Endothelial cell of umbilical vein (primary cell): Measurements from ENCODE around the gene CNTNAP2. TPM values are rescaled to one million over a fixed set of nuclear protein-coding genes. Genes with fewer than 3 reads are reported as not detected.

Source experiments
- BruUV-seq: library from RNA; stranded (reverse); fragments of 400-500 nt; replicated peaks from 2 replicates; lab custom pipeline; 2021; lab: Mats Ljungman, UMichigan
- CTCF ChIA-PET: fragments of 300-600, 350-600 bp; sonication (Branson Sonifier 250); formaldehyde crosslinking; loops from one replicate; lab custom pipeline; 2021; ENCODE audit warnings: antibody characterized with exemption, inconsistent platforms; lab: Charles Lee
- POLR2A ChIA-PET: fragments of 300-600, 350-600 bp; sonication (Branson Sonifier 250); formaldehyde crosslinking; loops from one replicate; lab custom pipeline; 2021; ENCODE audit warnings: antibody characterized with exemption, inconsistent platforms; lab: Charles Lee
- DNase-seq: peaks from one replicate; pipeline ENCODE4 v3.0.0-alpha.2; 2011; ENCODE audit warnings: low read depth, low spot score
- FAIRE-seq: peaks from 2 replicates; lab custom pipeline; 2011; peaks lifted over from hg19 to GRCh38; lab: Jason Lieb, UNC
- H2AFZ ChIP-seq: 2 replicates; pipeline ENCODE4 v1.6.0; 2012; ENCODE audit warnings: low read depth, low read length, control low read depth, inconsistent platforms
- H3K27ac ChIP-seq: 2 replicates; pipeline ENCODE4 v1.5.1; 2011; ENCODE audit warnings: low read depth, mild to moderate bottlenecking, control low read depth, low read length, moderate library complexity; ENCODE audit not compliant: insufficient read depth
- H3K27me3 ChIP-seq, 2 experiments: 2 replicates each; pipeline versions ENCODE4 v1.6.0 to v1.6.1; 2011; ENCODE audit warnings: low read length in 2 of 2, mixed read lengths in 1 of 2; ENCODE audit not compliant: control insufficient read depth in 2 of 2, insufficient read depth in 2 of 2
- H3K36me3 ChIP-seq, 2 experiments: 2 replicates in 1 of 2; 3 replicates in 1 of 2; pipeline ENCODE4 v1.5.1; 2011; ENCODE audit warnings: low read length in 2 of 2, mild to moderate bottlenecking in 1 of 2, moderate library complexity in 1 of 2; ENCODE audit not compliant: control insufficient read depth in 2 of 2, insufficient read depth in 2 of 2; ENCODE audit errors: extremely low read depth in 1 of 2
- H3K4me1 ChIP-seq: 3 replicates; pipeline ENCODE4 v1.5.1; 2011; ENCODE audit warnings: mild to moderate bottlenecking, low read length; ENCODE audit not compliant: control insufficient read depth, insufficient read depth; ENCODE audit errors: extremely low read depth
- H3K4me2 ChIP-seq: 2 replicates; pipeline ENCODE4 v1.6.1; 2011; ENCODE audit warnings: low read length, control low read depth, mixed read lengths; ENCODE audit not compliant: insufficient read depth
- H3K4me3 ChIP-seq, 3 experiments: fragments of 200-600 bp in 1 of 3; sonication (generic), shearing (Covaris generic) in 1 of 3; replicated peaks in 1 of 3; 2 replicates each; pipeline ENCODE4 v1.5.1; 2011 to 2016; ENCODE audit warnings: control low read depth in 3 of 3, low read length in 3 of 3, mild to moderate bottlenecking in 2 of 3, inconsistent platforms in 1 of 3, low read depth in 1 of 3, moderate library complexity in 1 of 3; ENCODE audit not compliant: insufficient read depth in 1 of 3
- H3K79me2 ChIP-seq: 2 replicates; pipeline ENCODE4 v1.6.0; 2012; ENCODE audit warnings: low read length, inconsistent platforms; ENCODE audit not compliant: control insufficient read depth, insufficient read depth
- H3K9ac ChIP-seq: replicated peaks from 2 replicates; pipeline ENCODE3; 2011; ENCODE audit warnings: low read length, control low read depth; ENCODE audit not compliant: insufficient read depth; ENCODE audit errors: extremely low read depth
- H3K9me1 ChIP-seq: replicated peaks from 3 replicates; pipeline ENCODE4 v1.6.0; 2011; ENCODE audit warnings: mild to moderate bottlenecking, low read length; ENCODE audit not compliant: control insufficient read depth, insufficient read depth; ENCODE audit errors: extremely low read depth
- H3K9me3 ChIP-seq: replicated peaks from 2 replicates; pipeline ENCODE4 v1.5.1; 2012; ENCODE audit warnings: low read length, inconsistent platforms; ENCODE audit not compliant: control insufficient read depth, insufficient read depth
- H4K20me1 ChIP-seq: replicated peaks from 2 replicates; pipeline ENCODE3; 2011; ENCODE audit warnings: mild to moderate bottlenecking, low read length; ENCODE audit not compliant: control insufficient read depth, insufficient read depth; ENCODE audit errors: extremely low read depth
- CTCF ChIP-seq, 2 donors: IDR thresholded peaks; 1 replicate in 1 of 2; 2 replicates in 1 of 2; pipeline ENCODE4 v1.5.1; 2011; ENCODE audit warnings: low read length in 2 of 2, mild to moderate bottlenecking in 2 of 2, moderate library complexity in 2 of 2, control low read depth in 1 of 2, inconsistent platforms in 1 of 2, low read depth in 1 of 2; ENCODE audit not compliant: insufficient read depth in 1 of 2; ENCODE audit errors: extremely low read depth in 1 of 2
- EZH2 ChIP-seq: IDR thresholded peaks from 2 replicates; pipeline ENCODE4 v1.6.1; 2012; ENCODE audit warnings: borderline replicate concordance, low read depth, mild to moderate bottlenecking, moderate library complexity, low read length, inconsistent platforms; ENCODE audit not compliant: severe bottlenecking
- FOS ChIP-seq: IDR thresholded peaks from 2 replicates; pipeline ENCODE4 v1.6.1; 2011; ENCODE audit warnings: mild to moderate bottlenecking, low read length, moderate library complexity, borderline replicate concordance; ENCODE audit not compliant: insufficient read depth
- GATA2 ChIP-seq: IDR thresholded peaks from 2 replicates; pipeline ENCODE4 v1.7.0; 2011; ENCODE audit warnings: low read depth, mild to moderate bottlenecking, moderate library complexity, mixed read lengths, low read length; ENCODE audit not compliant: insufficient read length, insufficient read depth
- JUN ChIP-seq: IDR thresholded peaks from 2 replicates; pipeline ENCODE4 v1.6.1; 2011; ENCODE audit warnings: borderline replicate concordance, low read depth; ENCODE audit not compliant: insufficient read length, insufficient read depth
- MAX ChIP-seq: IDR thresholded peaks from 2 replicates; pipeline ENCODE4 v1.6.1; 2011; ENCODE audit not compliant: insufficient read depth, insufficient read length
- MYC ChIP-seq: IDR thresholded peaks from one replicate; pipeline ENCODE4 v1.6.1; 2011; ENCODE audit warnings: mild to moderate bottlenecking, low read depth, low read length
- POLR2A ChIP-seq: IDR thresholded peaks from 2 replicates; pipeline ENCODE4 v1.6.1; 2012; ENCODE audit warnings: low read depth, mild to moderate bottlenecking, control low read depth, low read length
- POLR2AphosphoS5 ChIP-seq: IDR thresholded peaks from 2 replicates; pipeline ENCODE4 v1.6.1; 2012; ENCODE audit warnings: low read depth, mild to moderate bottlenecking, control low read depth, low read length, moderate library complexity; ENCODE audit not compliant: insufficient read depth
- dilution Hi-C: fragments of 300-500 bp; cut with MboI; formaldehyde crosslinking; loops from one replicate; pipeline ENCODE4 v1.15.0; 2019; ENCODE audit warnings: low sequenced_read_pairs; ENCODE audit not compliant: extremely low pct_ligation_motif_present
- intact Hi-C: fragments of 100-400 bp; cut with micrococcal nuclease; formaldehyde crosslinking; loops from one replicate; pipeline ENCODE4 v1.10.0; 2022
- polyA plus RNA-seq, 4 experiments: library from polyadenylated mRNA; depleted of rRNA in 3 of 4; stranded (reverse) in 3 of 4; unstranded in 1 of 4; fragments of >200 nt; gene quantifications; 2 replicates each; pipeline versions ENCODE4 v1.2.1 to v1.2.3, GENCODE V29; 2011 to 2012; ENCODE audit warnings: missing spikeins in 1 of 4
- total RNA-seq: library from RNA; stranded (reverse); gene quantifications from 2 replicates; pipeline ENCODE4 v1.2.3, GENCODE V29; 2021

Gene CNTNAP2
- total and polyA plus RNA-seq, 2 donors (not counting 3 experiments of a cell fraction or from before 2014, with no cell fraction given), result not detected

- H3K9me3 ChIP-seq, result peaks cover 9% of the 10 kb centered on the region
- H3K9ac ChIP-seq, result no peak overlapping the region
- H3K27me3 ChIP-seq, result no peaks in the 10 kb centered on the region
- H3K4me2 ChIP-seq, result no peak overlapping the region
- no peak overlapping the region for H2AFZ ChIP-seq
- H3K9me1 ChIP-seq, result no peaks in the 10 kb centered on the region
- DNase-seq, result no peak
- no peaks in the 10 kb centered on the region for H3K36me3 ChIP-seq
- no peak overlapping the region for H3K27ac ChIP-seq
- no peaks in the 10 kb centered on the region for H3K4me1 ChIP-seq
- dilution Hi-C loops, result no loop called here
- TF ChIP-seq GATA2 (no peak), POLR2AphosphoS5 (no peak), MYC (no peak), POLR2A (no peak), MAX (no peak), CTCF (IDR thresholded peaks at IDR 0.05; ENCODE audit: extremely low read depth in 1 of 2, insufficient read depth in 1 of 2, low read depth in 1 of 2, low read length in 2 of 2) (no peak), EZH2 (no peak), JUN (no peak), FOS (no peak)
- no peak for FAIRE-seq
- no peaks in the 10 kb centered on the region for H3K79me2 ChIP-seq
- no TSS peak for BruUV-seq
- H4K20me1 ChIP-seq, result no peaks in the 10 kb centered on the region
- no peak overlapping the region for H3K4me3 ChIP-seq
- ChIA-PET POLR2A (no interaction called here), CTCF (no interaction called here)
- intact Hi-C loops, result no loop called here
Observed at GRCh38 chr7:146542101-146542500, 425.5 kb downstream of the CNTNAP2 start.
